BE2C (cell line): ENCODE measurements around the gene CORO2B.

ENCODE experiments used
- DNase-seq: peaks from one replicate; pipeline ENCODE4 v3.0.0-alpha.2; 2020
- H3K27me3 ChIP-seq: fragments of 250-450 bp; sonication (Bioruptor Pico); 2 replicates; pipeline ENCODE4 v1.5.1; 2020; ENCODE audit warnings: mild to moderate bottlenecking
- H3K36me3 ChIP-seq: fragments of 250-450 bp; sonication (Bioruptor Pico); 2 replicates; pipeline ENCODE4 v1.5.1; 2020; ENCODE audit warnings: mild to moderate bottlenecking
- H3K4me1 ChIP-seq: fragments of 250-450 bp; sonication (Bioruptor Pico); 2 replicates; pipeline ENCODE4 v1.5.1; 2020
- H3K4me3 ChIP-seq: 2 replicates; pipeline ENCODE4 v1.5.1; 2011; ENCODE audit warnings: low read depth, low read length
- H3K9me3 ChIP-seq: fragments of 250-450 bp; sonication (Bioruptor Pico); 2 replicates; pipeline ENCODE4 v1.5.1; 2020
- CTCF ChIP-seq: IDR thresholded peaks from 2 replicates; pipeline ENCODE4 v1.5.1; 2012; ENCODE audit warnings: mild to moderate bottlenecking, low read depth, low read length

The CORO2B gene

GRCh38 chr15:68641376-68641775 is 62.6 kb downstream of the CORO2B start:
- H3K27me3 ChIP-seq = no peaks in the 10 kb centered on the region
- TF ChIP-seq CTCF = no peak
- no peak for DNase-seq

GRCh38 chr15:68642491-68642845 is 63.7 kb downstream of the CORO2B start:
- Histone ChIP-seq H3K4me1 (peaks cover 8% of the 10 kb centered on the region), H3K27me3 (no peaks in the 10 kb centered on the region), H3K36me3 (no peaks in the 10 kb centered on the region), H3K9me3 (no peaks in the 10 kb centered on the region), H3K4me3 (no peak overlapping the region)
- no peak for TF ChIP-seq CTCF
- DNase-seq = no peak

More at GRCh38 chr15:68641376-68641775, 62.6 kb downstream of the CORO2B start:
- Histone ChIP-seq H3K4me1 (peaks cover 12% of the 10 kb centered on the region), H3K9me3 (no peaks in the 10 kb centered on the region), H3K36me3 (no peaks in the 10 kb centered on the region), H3K4me3 (no peak overlapping the region)

DNA sequence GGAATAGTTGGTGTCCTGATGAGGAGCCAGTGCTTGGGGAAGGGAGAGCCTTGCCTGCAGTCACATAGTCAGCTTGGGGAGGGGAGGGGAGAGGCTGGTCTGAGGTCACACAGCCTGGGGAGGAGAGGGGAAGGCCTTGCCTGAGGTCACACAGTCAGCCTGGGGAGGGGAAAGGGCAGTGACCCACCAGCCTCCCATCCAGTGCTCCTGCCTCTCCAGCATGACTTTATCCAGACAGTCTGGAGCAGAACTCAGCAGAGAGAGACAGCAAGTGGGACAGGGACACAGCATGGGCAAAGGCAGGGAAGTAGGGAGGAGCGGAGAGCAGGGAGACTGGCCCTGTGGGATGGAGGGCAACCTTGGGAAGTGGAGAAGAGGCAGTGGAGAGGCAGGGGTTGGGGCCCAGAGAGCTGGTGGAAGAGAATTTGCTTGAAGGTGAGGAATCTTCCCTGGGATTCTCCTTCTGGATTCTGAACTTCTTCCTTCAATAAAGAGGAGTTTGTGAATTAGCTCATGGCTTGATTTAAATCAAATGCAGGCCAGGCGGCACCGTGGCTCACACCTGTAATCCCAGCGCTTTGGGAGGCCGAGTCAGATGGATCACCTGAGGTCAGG is 64.5 kb downstream of the CORO2B start:
- no peak for TF ChIP-seq CTCF

DNA sequence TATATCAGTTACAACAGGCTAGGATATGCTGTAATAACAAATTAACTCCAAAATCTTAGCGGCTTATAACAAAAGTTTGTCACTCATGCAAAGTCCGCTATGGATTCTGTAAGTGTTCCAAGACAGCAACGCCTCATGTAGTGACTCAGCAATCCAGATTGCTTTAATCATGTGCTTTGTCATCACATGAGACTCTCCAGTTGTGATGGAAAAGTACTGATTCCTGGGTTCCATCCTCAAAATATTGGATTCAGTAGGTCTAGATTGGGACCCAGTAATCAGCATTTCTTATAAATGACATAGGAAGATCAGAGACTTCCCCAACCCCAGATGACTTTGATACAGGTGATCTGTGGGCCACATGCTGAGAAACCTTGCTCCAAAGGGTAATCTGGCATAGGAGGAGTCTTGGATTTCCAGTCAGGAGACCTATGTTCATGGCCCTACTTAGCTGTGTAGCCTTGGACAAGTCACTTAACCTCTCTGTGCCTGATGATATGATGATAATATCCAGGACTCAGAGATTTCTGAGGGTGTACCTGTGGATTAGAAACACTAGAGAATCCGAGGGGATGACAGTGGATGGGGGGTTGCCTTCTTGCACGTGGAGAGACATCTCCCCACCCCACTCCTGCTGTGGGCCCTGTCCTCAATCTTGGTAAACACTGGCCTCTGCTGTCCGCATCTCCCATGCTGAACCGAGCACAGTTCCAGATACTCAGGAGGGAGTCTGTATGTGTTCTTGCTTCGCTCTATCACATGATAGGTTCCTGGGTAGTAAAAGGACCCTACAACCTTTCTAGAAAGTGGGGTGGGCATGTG is 65.5 kb downstream of the CORO2B start:
- no peaks in the 10 kb centered on the region for H3K36me3 ChIP-seq
- H3K9me3 ChIP-seq = no peaks in the 10 kb centered on the region
- no peak overlapping the region for H3K4me3 ChIP-seq
- no peaks in the 10 kb centered on the region for H3K27me3 ChIP-seq
- H3K4me1 ChIP-seq = peaks cover 8% of the 10 kb centered on the region
- peak; percentile 30; the same call in 1 of the 2 replicates for TF ChIP-seq CTCF
- no peak for DNase-seq

More for the DNA sequence above, 64.5 kb downstream of the CORO2B start:
- no peak for DNase-seq
- Histone ChIP-seq H3K9me3 (no peaks in the 10 kb centered on the region), H3K36me3 (no peaks in the 10 kb centered on the region), H3K4me1 (peaks cover 8% of the 10 kb centered on the region), H3K4me3 (no peak overlapping the region), H3K27me3 (no peaks in the 10 kb centered on the region)

- Histone ChIP-seq H3K9me3 (no peaks in the 10 kb centered on the region), H3K4me3 (no peak overlapping the region), H3K4me1 (peaks cover 8% of the 10 kb centered on the region), H3K36me3 (no peaks in the 10 kb centered on the region), H3K27me3 (no peaks in the 10 kb centered on the region)
- no peak for DNase-seq
- TF ChIP-seq CTCF = no peak
Measured at GRCh38 chr15:68644996-68645395, 66.2 kb downstream of the CORO2B start.

DNA sequence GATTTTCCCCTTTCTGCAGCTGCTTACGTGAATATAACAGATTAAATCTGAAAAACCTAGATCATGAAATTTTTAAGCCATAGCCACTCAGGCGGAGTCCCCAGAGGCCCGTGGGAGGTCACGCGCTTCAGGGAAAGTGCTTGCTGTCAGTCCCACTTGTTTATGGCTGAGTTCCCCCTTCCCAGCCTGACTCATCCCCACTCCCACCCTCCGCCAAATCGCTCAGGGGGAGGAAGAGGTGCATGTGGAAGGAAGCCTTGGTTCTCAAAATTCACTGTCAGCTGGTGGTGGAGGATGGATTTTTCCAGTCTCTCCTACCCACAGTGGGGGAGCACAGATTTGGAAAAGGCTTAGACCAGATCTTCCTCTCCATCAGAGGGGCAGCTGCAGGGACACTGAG is 67.4 kb downstream of the CORO2B start:
- Histone ChIP-seq H3K4me1 (peaks cover 8% of the 10 kb centered on the region), H3K4me3 (no peak overlapping the region), H3K27me3 (no peaks in the 10 kb centered on the region), H3K9me3 (no peaks in the 10 kb centered on the region), H3K36me3 (no peaks in the 10 kb centered on the region)
- no peak for TF ChIP-seq CTCF
- peak; percentile 39 for DNase-seq
